IPS-NIHi11 (cell line): Measurements from ENCODE around the gene KCNQ4.

Experiments
- DNase-seq: peaks from one replicate; pipeline ENCODE4 v3.0.0; 2012; ENCODE audit warnings: mixed read lengths, low spot score

The KCNQ4 gene

GRCh38 chr1:40861224-40862003 lies 77.8 kb downstream of the KCNQ4 start:
- DNase-seq, result peak; percentile 53

DNA sequence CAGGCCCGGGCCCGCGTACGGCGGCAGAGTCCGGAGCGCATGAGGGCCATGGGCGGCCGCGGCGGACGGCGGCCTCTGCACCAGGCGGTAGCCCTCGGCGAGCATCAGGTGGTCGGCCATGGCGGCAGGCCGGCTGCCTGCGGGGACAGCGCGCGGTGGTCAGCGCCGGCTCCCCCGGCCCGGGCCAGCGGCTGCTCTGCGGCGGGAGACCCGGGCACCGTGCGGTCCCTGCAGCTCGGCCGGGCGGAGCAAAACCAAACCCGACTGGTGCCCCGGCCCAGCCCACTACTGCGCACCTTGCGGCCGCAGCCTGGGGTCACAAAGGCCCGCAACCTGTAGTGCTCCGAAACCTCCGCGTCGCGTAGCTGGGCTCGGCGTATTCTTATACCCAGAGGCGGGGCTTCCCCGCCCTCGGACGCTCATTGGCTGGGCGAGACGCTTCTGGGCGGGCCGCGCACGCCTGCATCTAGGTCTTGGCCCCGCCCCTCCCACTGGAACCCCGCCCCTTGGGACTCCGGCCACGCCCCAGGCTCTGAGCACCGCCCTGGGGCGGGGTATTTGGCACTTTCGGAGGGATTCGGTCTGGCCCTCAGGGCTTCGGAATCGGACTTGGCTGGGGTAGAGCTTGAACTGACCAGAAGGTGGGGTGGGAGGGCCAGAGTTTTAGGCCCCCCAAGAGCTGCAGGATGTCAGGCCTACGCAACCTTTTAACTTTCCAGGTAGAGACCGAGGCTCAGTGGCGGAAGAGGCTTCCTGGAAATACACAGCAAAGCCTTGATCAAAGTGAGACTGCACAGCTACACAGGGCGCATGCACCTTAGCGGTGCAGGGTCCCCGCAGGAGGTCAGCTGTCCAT lies 78.6 kb downstream of the KCNQ4 start, which contains the start of gene CITED4:
TSS of gene CITED4 (minus strand) at position 356 of the 856 bp plus-strand sequence. CDS start at position 120, 236 bp downstream.
- DNase-seq, result peak; percentile 96

DNA sequence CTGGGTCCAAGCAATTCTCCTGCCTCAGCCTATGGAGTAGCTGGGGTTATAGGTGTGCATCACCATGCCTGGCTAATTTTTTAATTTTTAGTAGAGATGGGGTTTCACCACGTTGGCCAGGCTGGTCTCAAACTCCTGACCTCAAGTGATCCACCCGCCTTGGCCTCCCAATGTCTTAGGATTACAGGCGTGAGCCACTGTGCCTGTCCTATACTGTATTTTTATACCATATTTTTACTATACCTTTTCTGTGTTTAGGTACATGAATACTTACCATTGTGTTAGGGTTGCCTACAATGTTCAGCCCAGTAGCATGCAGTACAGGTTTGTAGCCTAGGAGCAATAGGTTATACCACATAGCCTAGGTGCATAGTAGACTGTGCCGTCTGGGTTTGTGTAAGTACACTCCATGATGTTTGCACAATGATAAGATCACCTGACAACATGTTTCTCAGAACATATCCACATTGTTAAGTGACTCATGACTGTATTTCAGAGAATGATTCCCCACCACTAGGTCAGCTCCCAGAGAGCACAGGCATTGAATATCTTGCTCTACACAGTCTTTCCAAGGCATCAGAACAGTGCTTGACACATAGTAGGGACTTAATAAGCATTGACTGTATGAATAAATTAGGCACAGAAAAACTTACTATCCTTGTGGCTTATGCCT lies 84.6 kb downstream of the KCNQ4 start:
- DNase-seq, result no peak

GRCh38 chr1:40870135-40870728 lies 86.6 kb downstream of the KCNQ4 start:
- DNase-seq, result no peak

DNA sequence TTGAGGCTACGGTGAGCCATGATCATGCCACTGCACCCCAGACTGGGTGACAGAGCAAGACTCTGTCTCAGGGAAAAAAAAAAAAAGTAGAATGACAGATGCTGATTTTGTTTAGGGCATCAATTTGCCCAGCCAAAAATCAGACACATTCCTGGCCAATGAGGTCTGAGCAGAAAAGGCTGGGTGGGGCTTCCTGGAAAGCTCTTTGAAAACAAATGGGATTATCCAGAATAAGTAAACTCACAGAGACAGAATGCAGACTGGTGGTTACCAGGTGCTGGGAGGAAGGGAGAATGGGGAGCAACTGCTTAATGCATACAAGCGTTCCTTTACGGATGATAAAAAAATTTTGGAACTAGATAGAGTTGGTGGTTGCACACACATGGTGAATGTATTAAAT lies 88.7 kb downstream of the KCNQ4 start:
- no peak for DNase-seq

GRCh38 chr1:40873863-40874472 lies 90.4 kb downstream of the KCNQ4 start:
- DNase-seq, result no peak

DNA sequence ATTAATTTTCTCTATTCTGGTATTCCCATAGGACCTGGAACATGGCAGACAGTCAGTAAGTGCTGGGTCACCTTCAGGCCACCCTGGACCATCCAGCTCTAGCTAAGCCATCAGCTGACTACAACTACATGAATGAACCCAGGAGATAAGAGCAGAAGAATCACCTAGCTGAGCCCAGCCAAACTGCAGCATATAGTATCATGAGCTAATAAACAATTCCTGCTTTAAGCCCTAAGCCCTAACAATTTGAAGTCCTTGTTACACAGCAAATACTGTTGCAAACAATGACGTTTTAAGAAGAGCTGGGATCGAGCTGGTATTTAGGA lies 92.8 kb downstream of the KCNQ4 start:
- DNase-seq, result no peak

DNA sequence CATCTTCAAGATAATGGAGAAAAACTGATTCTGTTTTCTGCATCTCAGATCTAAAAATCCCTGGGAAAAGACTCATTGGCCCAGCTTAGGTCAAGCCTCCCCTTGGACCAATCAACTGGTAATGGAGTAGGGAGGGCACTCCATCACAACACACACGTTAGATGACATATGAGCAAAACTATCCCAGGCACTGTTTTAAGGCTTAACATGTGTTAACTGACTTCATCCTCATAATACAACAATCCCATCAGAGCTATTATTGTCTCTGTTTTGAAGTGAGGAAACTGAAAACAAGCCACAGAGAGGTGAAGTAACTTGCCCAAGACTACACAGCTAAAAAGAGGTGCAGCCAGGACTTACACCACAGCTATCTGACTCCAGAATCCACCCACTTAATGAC lies 93.3 kb downstream of the KCNQ4 start:
- DNase-seq, result no peak

GRCh38 chr1:40877698-40878097 lies 94.1 kb downstream of the KCNQ4 start:
- DNase-seq, result peak; percentile 46

DNA sequence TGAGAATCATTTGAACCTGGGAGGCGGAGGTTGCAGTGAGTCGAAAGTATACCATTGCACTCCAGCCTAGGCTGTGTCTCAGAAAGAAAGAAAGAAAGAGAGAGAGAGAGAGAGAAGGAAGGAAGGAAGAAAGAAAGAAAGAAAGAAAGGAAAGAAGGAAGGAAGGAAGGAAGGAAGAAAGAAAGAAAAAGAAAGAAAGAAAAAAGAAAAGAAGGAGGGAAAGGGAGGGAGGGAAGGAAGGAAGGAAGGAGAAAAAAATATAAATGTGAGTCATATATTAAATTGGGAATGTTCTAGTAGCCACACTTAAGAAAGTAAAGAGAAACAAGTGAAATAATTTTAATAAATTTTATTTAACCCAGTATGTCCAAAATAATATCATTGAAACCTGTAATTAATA lies 95.3 kb downstream of the KCNQ4 start:
- DNase-seq, result no peak

- no peak for DNase-seq
Measured at GRCh38 chr1:40879482-40880175, 96.0 kb downstream of the KCNQ4 start.

GRCh38 chr1:40880813-40881549 lies 97.4 kb downstream of the KCNQ4 start:
- DNase-seq, result no peak

DNA sequence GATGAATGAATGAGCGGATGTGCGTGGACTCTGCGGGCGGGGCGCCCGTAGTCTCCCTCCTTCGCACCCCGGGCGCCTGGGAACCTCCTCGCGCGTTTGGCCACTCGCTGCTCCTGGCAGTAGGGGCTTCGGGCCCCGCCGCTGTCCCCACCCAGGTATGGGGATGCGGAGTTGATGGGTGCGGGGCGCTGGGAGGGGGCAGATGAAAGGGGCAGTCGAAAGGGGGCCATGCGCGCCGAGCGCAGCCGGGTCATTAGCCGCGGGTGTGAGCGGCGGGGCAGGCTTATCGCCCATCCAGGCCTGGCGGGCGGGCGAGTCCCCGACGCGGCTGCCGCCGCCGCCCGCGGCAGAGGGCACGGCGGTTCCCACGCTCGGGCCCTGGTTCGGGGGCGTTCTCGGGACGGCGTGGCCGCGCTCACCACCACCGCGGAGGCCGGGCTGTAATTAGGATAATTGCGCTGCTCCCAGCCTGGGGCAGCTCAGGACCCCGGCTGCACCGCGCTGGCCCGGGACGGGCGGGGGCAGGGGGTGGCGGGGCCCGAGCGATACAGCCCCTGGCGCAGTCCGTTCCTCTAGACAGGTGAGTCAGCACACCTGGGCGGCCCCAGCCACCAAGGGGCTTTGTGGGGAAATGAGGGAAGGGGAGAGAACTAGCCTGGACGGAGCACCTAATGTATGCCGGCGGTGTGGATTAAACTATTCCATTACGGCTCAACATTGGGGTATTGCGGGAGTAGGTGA lies 100.6 kb downstream of the KCNQ4 start:
- DNase-seq, result peak; percentile 45

DNA sequence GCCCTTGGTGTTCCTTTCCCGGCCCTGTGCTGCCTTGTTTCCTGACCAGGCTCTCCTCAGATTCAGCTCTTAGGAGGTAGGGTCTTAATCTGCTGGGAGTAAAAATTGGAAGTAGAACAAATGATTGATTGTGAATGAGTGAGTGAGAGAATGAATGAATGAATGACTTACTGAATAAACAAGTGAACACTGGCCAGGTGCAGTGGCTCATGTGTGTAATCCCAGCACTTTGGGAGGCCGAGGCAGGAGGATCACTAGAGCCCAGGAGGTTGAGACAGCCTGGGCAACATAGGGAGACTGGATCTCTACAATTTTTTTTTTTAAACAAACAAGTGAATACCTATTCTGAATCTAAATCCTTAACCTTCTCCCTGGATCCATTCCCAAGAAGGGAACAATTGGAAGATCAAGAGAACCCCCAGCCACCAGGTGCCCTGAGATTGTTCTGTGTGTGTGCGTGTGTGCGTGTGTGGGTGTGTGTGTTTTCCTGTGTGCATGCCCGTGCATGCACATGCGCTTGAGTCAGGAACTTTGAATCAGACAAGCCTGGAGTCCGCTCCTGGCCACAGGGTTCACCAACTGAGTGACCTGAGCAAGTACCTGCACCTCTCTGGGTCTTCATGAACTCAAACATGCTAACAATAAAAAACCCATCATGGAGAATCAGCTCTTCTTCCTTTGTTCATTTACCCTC lies 102.9 kb downstream of the KCNQ4 start:
- DNase-seq, result no peak

DNA sequence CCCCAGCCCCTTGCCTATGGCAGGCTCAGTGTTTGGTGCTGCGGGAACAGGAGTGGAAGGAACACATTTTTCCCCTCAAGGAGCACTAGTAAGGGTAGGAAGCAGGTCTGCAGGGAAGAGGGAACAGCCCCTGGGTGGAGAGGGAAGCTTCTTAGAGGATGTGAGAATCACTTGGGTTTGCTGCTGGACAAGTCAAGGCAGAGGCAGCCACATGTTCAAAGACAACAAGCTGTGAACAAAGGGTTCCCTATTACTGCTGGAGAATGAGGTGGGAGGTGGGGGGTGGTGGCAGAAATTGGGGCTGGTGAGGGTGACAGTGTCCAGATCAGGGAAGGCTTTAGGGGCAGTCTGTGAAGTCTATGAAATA lies 103.4 kb downstream of the KCNQ4 start:
- no peak for DNase-seq

- DNase-seq, result no peak
Measured at GRCh38 chr1:40887652-40888051, 104.1 kb downstream of the KCNQ4 start.
